Mesenchymal stem cell (in vitro differentiated cells and primary cell): ENCODE results near the gene TACR2.

Experiments used
- DNase-seq: peaks from one replicate; pipeline ENCODE4 v3.0.0-alpha.2; 2013
- H2AFZ ChIP-seq: one replicate; pipeline ENCODE4 v1.6.1; 2013; ENCODE audit warnings: low read depth, mild to moderate bottlenecking, control low read depth, inconsistent platforms, low read length, moderate library complexity
- H2AK5ac ChIP-seq: 2 replicates; pipeline ENCODE4 v1.6.1; 2013; ENCODE audit warnings: low read length, moderate library complexity, mild to moderate bottlenecking, inconsistent platforms; ENCODE audit not compliant: severe bottlenecking
- H2BK120ac ChIP-seq: one replicate; pipeline ENCODE4 v1.6.1; 2013; ENCODE audit warnings: low read depth, mild to moderate bottlenecking, inconsistent platforms, low read length, moderate library complexity
- H2BK12ac ChIP-seq, 2 experiments: one replicate each; pipeline ENCODE4 v1.6.1; 2013; ENCODE audit warnings: inconsistent platforms in 2 of 2, low read length in 2 of 2, mild to moderate bottlenecking in 2 of 2, moderate library complexity in 2 of 2, control low read depth in 1 of 2
- H2BK15ac ChIP-seq: one replicate; pipeline ENCODE4 v1.6.1; 2013; ENCODE audit warnings: mild to moderate bottlenecking, low read depth, inconsistent platforms; ENCODE audit not compliant: poor library complexity, severe bottlenecking
- H2BK5ac ChIP-seq: 2 replicates; pipeline ENCODE4 v1.6.1; 2013; ENCODE audit warnings: low read depth, mild to moderate bottlenecking, low read length, control low read depth, inconsistent platforms; ENCODE audit not compliant: poor library complexity, severe bottlenecking
- H3K14ac ChIP-seq, 2 experiments: one replicate each; pipeline ENCODE4 v1.6.1; 2013; ENCODE audit warnings: inconsistent platforms in 2 of 2, low read length in 2 of 2, control low read depth in 1 of 2, mild to moderate bottlenecking in 1 of 2, moderate library complexity in 1 of 2
- H3K18ac ChIP-seq, 2 experiments: one replicate each; pipeline ENCODE4 v1.6.1; 2013; ENCODE audit warnings: inconsistent platforms in 2 of 2, low read length in 2 of 2, control low read depth in 1 of 2, low read depth in 1 of 2, mild to moderate bottlenecking in 1 of 2
- H3K23ac ChIP-seq, 2 experiments: one replicate each; pipeline ENCODE4 v1.6.1; 2013; ENCODE audit warnings: inconsistent platforms in 2 of 2, low read length in 2 of 2, mild to moderate bottlenecking in 2 of 2, moderate library complexity in 2 of 2, control low read depth in 1 of 2
- H3K27ac ChIP-seq: 2 replicates; pipeline ENCODE4 v1.5.1; 2013; ENCODE audit warnings: mild to moderate bottlenecking, moderate library complexity, low read length, control low read depth, inconsistent platforms; ENCODE audit not compliant: poor library complexity, severe bottlenecking
- H3K27me3 ChIP-seq, 2 experiments: 2 replicates each; pipeline versions ENCODE4 v1.6.1 to v1.7.0; 2013; ENCODE audit warnings: low read length in 2 of 2, mild to moderate bottlenecking in 2 of 2, moderate library complexity in 2 of 2, control low read depth in 1 of 2, inconsistent platforms in 1 of 2; ENCODE audit not compliant: control insufficient read depth in 1 of 2, insufficient read depth in 1 of 2
- H3K36me3 ChIP-seq, 2 experiments: 2 replicates each; pipeline versions ENCODE4 v1.6.1 to v1.7.0; 2013; ENCODE audit warnings: low read length in 2 of 2, control low read depth in 1 of 2, inconsistent platforms in 1 of 2, low read depth in 1 of 2, mild to moderate bottlenecking in 1 of 2; ENCODE audit not compliant: insufficient read depth in 2 of 2, control insufficient read depth in 1 of 2
- H3K4ac ChIP-seq, 2 experiments: one replicate each; pipeline ENCODE4 v1.6.1; 2013; ENCODE audit warnings: inconsistent platforms in 2 of 2, low read length in 2 of 2, mild to moderate bottlenecking in 2 of 2, moderate library complexity in 2 of 2, control low read depth in 1 of 2, low read depth in 1 of 2
- H3K4me1 ChIP-seq: 2 replicates; pipeline ENCODE4 v1.6.1; 2013; ENCODE audit warnings: low read depth, low read length, control low read depth; ENCODE audit not compliant: control insufficient read depth, insufficient read depth
- H3K4me2 ChIP-seq: 2 replicates; pipeline ENCODE4 v1.6.1; 2013; ENCODE audit warnings: low read length, mild to moderate bottlenecking, inconsistent platforms; ENCODE audit not compliant: poor library complexity, severe bottlenecking
- H3K4me3 ChIP-seq, 2 experiments: 2 replicates each; pipeline versions ENCODE4 v1.5.1 to v1.7.0; 2013; ENCODE audit warnings: low read length in 2 of 2, mild to moderate bottlenecking in 2 of 2, control low read depth in 1 of 2, low read depth in 1 of 2; ENCODE audit not compliant: insufficient read depth in 1 of 2
- H3K79me1 ChIP-seq: replicated peaks from 2 replicates; pipeline ENCODE4 v1.6.1; 2013; ENCODE audit warnings: mild to moderate bottlenecking, control low read depth, low read length, inconsistent platforms; ENCODE audit not compliant: poor library complexity, severe bottlenecking
- H3K9ac ChIP-seq: 2 replicates; pipeline ENCODE4 v1.7.0; 2013; ENCODE audit warnings: mild to moderate bottlenecking, low read length, moderate library complexity
- H3K9me3 ChIP-seq: 2 replicates; pipeline ENCODE4 v1.7.0; 2013; ENCODE audit warnings: mild to moderate bottlenecking, low read length; ENCODE audit not compliant: control insufficient read depth
- H4K8ac ChIP-seq: one replicate; pipeline ENCODE4 v1.6.1; 2013; ENCODE audit warnings: inconsistent platforms, mild to moderate bottlenecking, low read length, moderate library complexity
- H4K91ac ChIP-seq: one replicate; pipeline ENCODE4 v1.6.1; 2013; ENCODE audit warnings: mild to moderate bottlenecking, low read length, inconsistent platforms
- WGBS: methylation state at CpG from one replicate; pipeline ENCODE4 v1.1.7; 2013; ENCODE audit warnings: mixed read lengths; 5-methylcytosine and 5-hydroxymethylcytosine counted together

TACR2 gene

GRCh38 chr10:69394020-69394419 is 22.7 kb downstream of the TACR2 start:
- Histone ChIP-seq H3K4ac (no peak overlapping the region), H3K27ac (no peak overlapping the region), H4K91ac (no peak overlapping the region), H3K14ac (no peak overlapping the region), H3K4me2 (no peak overlapping the region), H3K9ac (peak overlapping the region; percentile 35), H3K4me1 (peaks cover 2% of the 10 kb centered on the region), H3K18ac (no peak overlapping the region), H4K8ac (no peak overlapping the region), H3K23ac (no peak overlapping the region), H3K79me1 (peaks cover 22% of the 10 kb centered on the region), H2BK120ac (no peak overlapping the region), H2BK15ac (no peak overlapping the region), H2BK12ac (no peak overlapping the region), H2AFZ (no peak overlapping the region), H3K36me3 (peaks cover 46 to 79% of the 10 kb centered on the region in 2 experiments), H2AK5ac (no peak overlapping the region), H3K27me3 (no peaks in the 10 kb centered on the region), H2BK5ac (no peak overlapping the region), H3K9me3 (no peaks in the 10 kb centered on the region), H3K4me3 (no peak overlapping the region)
- no peak for DNase-seq
- WGBS, result no CpG with 5 or more reads among the region's 1 CpG

- Histone ChIP-seq H3K23ac (no peak overlapping the region), H3K36me3 (peaks cover 44 to 85% of the 10 kb centered on the region in 2 experiments), H2BK120ac (no peak overlapping the region), H3K9ac (peak overlapping the region; percentile 2), H2BK5ac (no peak overlapping the region), H3K4ac (no peak overlapping the region), H2BK12ac (no peak overlapping the region), H4K8ac (peak overlapping the region; percentile 28), H3K4me1 (peaks cover 2% of the 10 kb centered on the region), H4K91ac (no peak overlapping the region), H3K18ac (no peak overlapping the region), H3K9me3 (no peaks in the 10 kb centered on the region), H3K4me3 (no peak overlapping the region), H2BK15ac (no peak overlapping the region), H3K14ac (no peak overlapping the region), H2AK5ac (no peak overlapping the region), H3K27ac (no peak overlapping the region), H2AFZ (no peak overlapping the region), H3K4me2 (no peak overlapping the region), H3K79me1 (peaks cover 22% of the 10 kb centered on the region), H3K27me3 (no peaks in the 10 kb centered on the region)
- peak; percentile 80 for DNase-seq
- WGBS, result 3% methylated on average over 5 of the region's 7 CpGs
Observed at GRCh38 chr10:69392481-69393000, 24.2 kb downstream of the TACR2 start.

- Histone ChIP-seq H3K14ac (no peak overlapping the region), H3K23ac (no peak overlapping the region), H2BK15ac (no peak overlapping the region), H4K91ac (no peak overlapping the region), H3K4me3 (no peak overlapping the region), H2AK5ac (no peak overlapping the region), H3K36me3 (peaks cover 45 to 84% of the 10 kb centered on the region in 2 experiments), H3K4me1 (peaks cover 2% of the 10 kb centered on the region), H2BK120ac (no peak overlapping the region), H3K27ac (no peak overlapping the region), H3K9ac (peak overlapping the region; percentile 27), H4K8ac (no peak overlapping the region), H3K27me3 (no peaks in the 10 kb centered on the region), H2BK5ac (no peak overlapping the region), H3K79me1 (peaks cover 19% of the 10 kb centered on the region), H3K18ac (no peak overlapping the region), H3K4ac (no peak overlapping the region), H3K9me3 (no peaks in the 10 kb centered on the region), H2BK12ac (no peak overlapping the region), H3K4me2 (no peak overlapping the region), H2AFZ (no peak overlapping the region)
- DNase-seq, result no peak
- 95% methylated on average over 6 of the region's 6 CpGs for WGBS
Observed at GRCh38 chr10:69391158-69391557, 25.6 kb downstream of the TACR2 start.

GRCh38 chr10:69389827-69390490 is 26.8 kb downstream of the TACR2 start:
- peak overlapping the region; percentile 67 for H4K8ac ChIP-seq
- no peak overlapping the region for H2BK12ac ChIP-seq
- H2AFZ ChIP-seq, result no peak overlapping the region
- no peak overlapping the region for H2BK120ac ChIP-seq
- no peak overlapping the region for H4K91ac ChIP-seq
- H2BK15ac ChIP-seq, result no peak overlapping the region
- peaks cover 2% of the 10 kb centered on the region for H3K4me1 ChIP-seq
- no peak overlapping the region for H3K4me2 ChIP-seq
- peak overlapping the region in 1 of 2 experiments; percentile 15 for H3K4me3 ChIP-seq
- DNase-seq, result no peak
- no peak overlapping the region for H2BK5ac ChIP-seq
- H3K79me1 ChIP-seq, result peaks cover 21% of the 10 kb centered on the region
- 79% methylated on average over 8 of the region's 8 CpGs for WGBS
- H3K36me3 ChIP-seq, result peaks cover 49 to 87% of the 10 kb centered on the region in 2 experiments
- H3K27ac ChIP-seq, result no peak overlapping the region
- no peaks in the 10 kb centered on the region for H3K9me3 ChIP-seq
- H3K27me3 ChIP-seq, result no peaks in the 10 kb centered on the region
- H3K4ac ChIP-seq, result no peak overlapping the region
- no peak overlapping the region for H2AK5ac ChIP-seq
- peak overlapping the region; percentile 27 for H3K9ac ChIP-seq
- no peak overlapping the region for H3K14ac ChIP-seq
- no peak overlapping the region for H3K23ac ChIP-seq
- no peak overlapping the region for H3K18ac ChIP-seq
